Stimulated activated naive CD8-positive, alpha-beta T cell treated with anti-CD3 and anti-CD28 coated beads, Interleukin-15, Interleukin-2, amounts not matched to agents 100 ng/mL and 50 ng/mL, for 24 hours (primary cell): Measurements from ENCODE around the gene EXOC7.

ENCODE experiments used
- H3K27ac Mint-ChIP-seq: one replicate; pipeline ENCODE4 v1.8.0; 2021; ENCODE audit warnings: mild to moderate bottlenecking, mixed read lengths
- H3K27me3 Mint-ChIP-seq: one replicate; pipeline ENCODE4 v1.8.0; 2021; ENCODE audit warnings: mixed read lengths
- H3K36me3 Mint-ChIP-seq: one replicate; pipeline ENCODE4 v1.8.0; 2021; ENCODE audit warnings: low read depth, mixed read lengths
- H3K4me1 Mint-ChIP-seq: one replicate; pipeline ENCODE4 v1.8.0; 2021; ENCODE audit warnings: low read depth, mixed read lengths
- H3K4me3 Mint-ChIP-seq: one replicate; pipeline ENCODE4 v1.8.0; 2021; ENCODE audit warnings: mild to moderate bottlenecking, mixed read lengths
- H3K9me3 Mint-ChIP-seq: one replicate; pipeline ENCODE4 v1.8.0; 2021; ENCODE audit warnings: mixed read lengths

Gene EXOC7

GRCh38 chr17:76103274-76104139 is at the start of gene EXOC7:
Gene EXOC7, minus strand, starts transcription at chr17:76103787. Its CDS starts 95 bp downstream, at chr17:76103692.
- peaks cover 23% of the 10 kb centered on the region for H3K36me3 Mint-ChIP-seq
- peak within 1 kb of the TSS; percentile 95 for H3K27ac Mint-ChIP-seq
- H3K27me3 Mint-ChIP-seq = no peaks in the 10 kb centered on the region
- H3K4me3 Mint-ChIP-seq = peak within 1 kb of the TSS; percentile 97
- H3K4me1 Mint-ChIP-seq = peaks cover 34% of the 10 kb centered on the region
- no peaks in the 10 kb centered on the region for H3K9me3 Mint-ChIP-seq

- Mint-ChIP-seq H3K9me3 (no peaks in the 10 kb centered on the region), H3K4me1 (peaks cover 38% of the 10 kb centered on the region), H3K27me3 (no peaks in the 10 kb centered on the region), H3K27ac (peak overlapping the region; percentile 22), H3K36me3 (peaks cover 22% of the 10 kb centered on the region), H3K4me3 (no peak overlapping the region)
Observed at GRCh38 chr17:76153202-76153601, 49.6 kb upstream of the EXOC7 start.

- Mint-ChIP-seq H3K27me3 (no peaks in the 10 kb centered on the region), H3K27ac (peak overlapping the region; percentile 21), H3K9me3 (no peaks in the 10 kb centered on the region), H3K4me1 (peaks cover 40% of the 10 kb centered on the region), H3K4me3 (no peak overlapping the region), H3K36me3 (peaks cover 22% of the 10 kb centered on the region)
Observed at GRCh38 chr17:76152591-76152990, 49.0 kb upstream of the EXOC7 start.

GRCh38 chr17:76151896-76152454 is 48.4 kb upstream of the EXOC7 start:
- Mint-ChIP-seq H3K4me3 (no peak overlapping the region), H3K27me3 (no peaks in the 10 kb centered on the region), H3K9me3 (no peaks in the 10 kb centered on the region), H3K27ac (peak overlapping the region; percentile 21), H3K36me3 (peaks cover 20% of the 10 kb centered on the region), H3K4me1 (peaks cover 42% of the 10 kb centered on the region)

GRCh38 chr17:76150712-76151622 is 47.4 kb upstream of the EXOC7 start:
- Mint-ChIP-seq H3K27me3 (no peaks in the 10 kb centered on the region), H3K36me3 (peaks cover 23% of the 10 kb centered on the region), H3K9me3 (no peaks in the 10 kb centered on the region), H3K4me3 (no peak overlapping the region), H3K27ac (peak overlapping the region; percentile 49), H3K4me1 (peaks cover 52% of the 10 kb centered on the region)

- H3K9me3 Mint-ChIP-seq = no peaks in the 10 kb centered on the region
- H3K4me1 Mint-ChIP-seq = peaks cover 66% of the 10 kb centered on the region
- H3K4me3 Mint-ChIP-seq = no peak overlapping the region
- H3K36me3 Mint-ChIP-seq = peaks cover 19% of the 10 kb centered on the region
- no peaks in the 10 kb centered on the region for H3K27me3 Mint-ChIP-seq
- H3K27ac Mint-ChIP-seq = no peak overlapping the region
Observed at GRCh38 chr17:76149214-76149613, 45.6 kb upstream of the EXOC7 start.

- no peaks in the 10 kb centered on the region for H3K9me3 Mint-ChIP-seq
- H3K27ac Mint-ChIP-seq = no peak overlapping the region
- H3K36me3 Mint-ChIP-seq = peaks cover 15% of the 10 kb centered on the region
- H3K27me3 Mint-ChIP-seq = no peaks in the 10 kb centered on the region
- no peak overlapping the region for H3K4me3 Mint-ChIP-seq
- peaks cover 68% of the 10 kb centered on the region for H3K4me1 Mint-ChIP-seq
Observed at GRCh38 chr17:76148015-76148326, 44.4 kb upstream of the EXOC7 start.

GRCh38 chr17:76147211-76148014 is 43.8 kb upstream of the EXOC7 start:
- H3K27ac Mint-ChIP-seq = peak overlapping the region; percentile 96

GRCh38 chr17:76146053-76146851 is 42.7 kb upstream of the EXOC7 start:
- Mint-ChIP-seq H3K4me3 (peak overlapping the region; percentile 68), H3K36me3 (peaks cover 15% of the 10 kb centered on the region), H3K27ac (peak overlapping the region; percentile 96), H3K9me3 (no peaks in the 10 kb centered on the region), H3K27me3 (no peaks in the 10 kb centered on the region), H3K4me1 (peaks cover 68% of the 10 kb centered on the region)

More at GRCh38 chr17:76147211-76148014, 43.8 kb upstream of the EXOC7 start:
- Mint-ChIP-seq H3K4me1 (peaks cover 68% of the 10 kb centered on the region), H3K4me3 (no peak overlapping the region), H3K36me3 (peaks cover 15% of the 10 kb centered on the region), H3K27me3 (no peaks in the 10 kb centered on the region), H3K9me3 (no peaks in the 10 kb centered on the region)

GRCh38 chr17:76145231-76146052 is 41.9 kb upstream of the EXOC7 start:
- Mint-ChIP-seq H3K4me3 (peak overlapping the region; percentile 68), H3K4me1 (peaks cover 66% of the 10 kb centered on the region), H3K9me3 (no peaks in the 10 kb centered on the region), H3K27ac (peak overlapping the region; percentile 96), H3K27me3 (no peaks in the 10 kb centered on the region), H3K36me3 (peaks cover 10% of the 10 kb centered on the region)

- no peaks in the 10 kb centered on the region for H3K9me3 Mint-ChIP-seq
- peak overlapping the region; percentile 51 for H3K27ac Mint-ChIP-seq
- no peak overlapping the region for H3K4me3 Mint-ChIP-seq
- peaks cover 66% of the 10 kb centered on the region for H3K4me1 Mint-ChIP-seq
- H3K27me3 Mint-ChIP-seq = peaks cover 3% of the 10 kb centered on the region
- peaks cover 6% of the 10 kb centered on the region for H3K36me3 Mint-ChIP-seq
Observed at GRCh38 chr17:76142585-76143041, 39.0 kb upstream of the EXOC7 start.

- Mint-ChIP-seq H3K27me3 (peaks cover 3% of the 10 kb centered on the region), H3K9me3 (no peaks in the 10 kb centered on the region), H3K4me3 (peak overlapping the region; percentile 70), H3K36me3 (peaks cover 4% of the 10 kb centered on the region), H3K4me1 (peaks cover 65% of the 10 kb centered on the region), H3K27ac (no peak overlapping the region)
Observed at GRCh38 chr17:76142039-76142584, 38.5 kb upstream of the EXOC7 start.
